Measurements from ENCODE around the gene CRTC1.
"Not testable (repeated sequence)": the region's sequence is repeated elsewhere in the genome, so short reads cannot be mapped to it uniquely, and the experiment has no call there.

Gene CRTC1

GRCh38 chr19:18789883-18790565 lies 106.5 kb downstream of the CRTC1 start:
- no peak for DNase-seq

- no peak for DNase-seq
These were observed 107.3 kb downstream of the CRTC1 start, which contains the start of gene COMP for GRCh38 chr19:18790566-18791314. Gene COMP, minus strand, starts transcription at chr19:18791305. Its CDS starts 36 bp downstream, at chr19:18791269.

- DNase-seq = no peak
These were observed 107.8 kb downstream of the CRTC1 start for GRCh38 chr19:18791315-18791678.

DNA sequence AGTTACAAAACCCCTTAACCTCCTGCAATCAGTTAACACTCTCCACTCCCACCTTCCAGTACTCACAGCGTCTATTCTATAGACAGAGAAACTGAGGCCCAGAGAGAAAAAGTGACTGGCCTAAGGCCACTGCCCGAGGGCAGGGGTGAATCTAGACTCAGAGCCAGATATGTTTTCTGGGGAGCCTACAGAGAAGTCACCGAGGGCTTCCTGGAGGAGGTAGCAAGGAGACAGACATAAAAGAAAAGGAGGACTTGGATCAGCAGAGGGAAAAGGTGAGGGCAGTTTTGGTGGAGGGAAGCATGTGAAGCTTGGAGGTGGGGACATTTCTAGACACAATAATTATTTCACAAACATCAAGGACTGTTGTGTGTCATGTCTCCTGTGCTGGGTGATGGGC lies 109.2 kb downstream of the CRTC1 start:
- DNase-seq = no peak

DNA sequence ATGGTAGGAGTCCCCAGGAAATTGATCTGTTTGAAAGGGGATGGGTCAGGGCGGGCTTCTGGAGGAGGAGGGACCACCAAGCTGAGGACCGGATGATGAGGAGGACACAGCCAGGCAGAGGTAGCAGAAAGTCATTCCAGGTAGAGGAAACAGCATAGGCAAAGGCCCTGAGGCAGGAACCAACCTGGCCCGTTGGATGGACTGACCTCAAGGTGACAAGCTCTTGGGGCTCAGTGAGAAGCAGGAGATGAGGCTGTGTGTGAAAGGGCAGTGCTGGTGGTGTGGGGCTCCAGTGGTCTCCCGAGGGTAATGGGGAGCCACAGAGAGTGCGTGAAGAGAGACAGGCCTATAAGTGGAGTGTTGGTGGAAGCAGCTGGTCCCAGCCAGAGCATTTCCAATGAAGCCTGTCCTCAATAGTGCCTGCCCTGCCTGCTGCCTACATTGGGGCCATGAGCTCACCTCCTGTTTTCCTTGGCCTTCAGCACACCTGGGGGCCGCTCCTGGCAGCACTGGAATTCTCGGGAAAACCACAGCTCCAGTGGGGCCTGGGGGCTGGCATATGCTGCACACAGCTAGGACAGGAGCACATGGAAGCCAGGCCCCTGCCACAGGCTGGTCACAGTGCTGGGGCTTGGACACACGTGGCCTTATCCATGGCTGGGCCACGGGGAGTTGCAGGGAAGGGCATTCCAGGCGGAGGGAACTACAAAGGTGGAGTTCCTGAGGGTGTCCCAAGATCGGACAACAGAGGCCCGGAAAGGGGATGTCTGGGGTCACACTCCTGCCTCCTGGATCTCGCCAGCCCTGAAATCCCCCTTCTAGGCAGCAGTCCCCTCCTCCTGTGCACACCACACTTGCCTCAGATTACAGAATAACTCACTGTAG lies 109.9 kb downstream of the CRTC1 start:
- no peak for DNase-seq

GRCh38 chr19:18794029-18794313 lies 110.5 kb downstream of the CRTC1 start:
- DNase-seq = no peak

DNA sequence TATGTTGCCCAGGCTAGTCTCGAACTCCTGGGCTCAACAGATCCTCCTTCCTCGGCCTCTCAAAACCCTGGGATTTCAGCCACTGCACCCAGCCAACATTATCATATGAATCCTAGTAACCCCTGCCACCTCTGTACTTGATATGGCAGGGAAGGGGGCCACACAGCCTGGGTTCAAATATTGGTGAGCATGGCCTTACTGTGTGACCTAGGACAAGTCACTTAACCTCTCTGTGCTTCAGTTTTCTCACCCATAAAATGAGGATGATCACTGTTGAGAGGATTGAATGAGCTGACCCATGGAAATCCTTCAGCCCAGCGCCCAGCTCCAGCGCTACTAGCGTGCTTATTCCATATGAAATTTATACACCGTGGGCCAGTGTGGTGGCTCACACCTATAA lies 111.2 kb downstream of the CRTC1 start:
- no peak for DNase-seq

DNA sequence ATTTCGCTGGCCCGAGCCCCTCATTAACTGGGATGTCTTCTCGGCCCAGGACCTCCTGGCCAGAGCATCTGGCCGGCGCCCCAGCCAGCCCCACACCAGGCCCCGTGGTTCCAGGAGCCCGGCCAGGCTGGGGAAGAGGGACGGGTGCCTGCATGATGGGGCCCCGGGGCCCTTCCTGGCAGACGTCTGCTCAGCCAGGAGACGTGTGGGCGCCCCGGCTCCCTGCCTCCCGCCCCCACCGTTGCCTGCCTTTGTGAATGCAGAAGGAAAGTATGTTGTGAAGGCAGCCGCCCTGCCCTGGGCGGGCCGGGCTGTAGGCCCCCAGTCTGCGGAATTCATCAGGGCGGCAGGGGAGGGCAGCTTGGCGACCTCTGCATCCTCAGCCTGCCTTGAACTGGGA lies 112.1 kb downstream of the CRTC1 start:
- no peak for DNase-seq

- DNase-seq = no peak
These were observed 112.8 kb downstream of the CRTC1 start for GRCh38 chr19:18796239-18796638.

- DNase-seq = no peak
These were observed 115.2 kb downstream of the CRTC1 start for GRCh38 chr19:18798384-18799352.

- no peak for DNase-seq
These were observed 116.0 kb downstream of the CRTC1 start for GRCh38 chr19:18799389-18799970.

DNA sequence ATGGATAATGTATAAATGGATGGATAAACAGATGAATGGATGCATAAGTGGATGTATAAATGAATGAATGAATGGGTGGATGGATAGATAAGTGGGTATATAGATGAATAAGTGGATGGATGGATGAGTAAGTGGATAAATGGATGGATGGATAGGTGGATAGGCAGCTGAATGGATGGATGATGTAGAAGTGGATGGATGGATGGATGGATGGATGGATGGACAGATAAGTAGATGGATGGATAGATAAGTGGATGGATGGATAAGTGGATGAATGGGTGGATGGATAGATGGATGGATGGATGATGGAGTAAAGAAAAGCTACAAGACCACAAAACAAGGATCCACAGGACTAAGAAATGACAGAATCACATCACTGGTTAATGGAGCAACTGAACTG lies 116.6 kb downstream of the CRTC1 start:
- DNase-seq = no peak

GRCh38 chr19:18800636-18801035 lies 117.2 kb downstream of the CRTC1 start:
- no peak for DNase-seq

DNA sequence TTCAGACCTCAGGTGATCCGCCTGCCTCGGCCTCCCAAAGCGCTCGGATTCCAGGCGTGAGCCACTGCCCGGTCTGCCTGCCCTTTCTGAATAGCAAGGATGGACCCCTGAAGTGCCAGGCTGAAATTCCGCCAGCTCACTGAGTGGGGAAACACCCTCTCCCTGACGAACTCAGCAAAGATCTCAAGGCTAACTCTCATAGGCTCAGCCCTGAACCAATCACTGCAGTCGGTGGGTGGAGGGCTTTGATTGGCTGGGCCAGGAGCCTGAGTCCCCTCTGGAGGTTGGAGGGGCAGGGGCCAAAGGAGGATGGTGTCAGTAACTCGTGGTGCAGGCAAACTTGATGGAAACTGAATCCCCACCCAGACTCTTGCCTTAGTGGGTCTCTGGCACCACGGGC lies 118.9 kb downstream of the CRTC1 start:
- DNase-seq = no peak

DNA sequence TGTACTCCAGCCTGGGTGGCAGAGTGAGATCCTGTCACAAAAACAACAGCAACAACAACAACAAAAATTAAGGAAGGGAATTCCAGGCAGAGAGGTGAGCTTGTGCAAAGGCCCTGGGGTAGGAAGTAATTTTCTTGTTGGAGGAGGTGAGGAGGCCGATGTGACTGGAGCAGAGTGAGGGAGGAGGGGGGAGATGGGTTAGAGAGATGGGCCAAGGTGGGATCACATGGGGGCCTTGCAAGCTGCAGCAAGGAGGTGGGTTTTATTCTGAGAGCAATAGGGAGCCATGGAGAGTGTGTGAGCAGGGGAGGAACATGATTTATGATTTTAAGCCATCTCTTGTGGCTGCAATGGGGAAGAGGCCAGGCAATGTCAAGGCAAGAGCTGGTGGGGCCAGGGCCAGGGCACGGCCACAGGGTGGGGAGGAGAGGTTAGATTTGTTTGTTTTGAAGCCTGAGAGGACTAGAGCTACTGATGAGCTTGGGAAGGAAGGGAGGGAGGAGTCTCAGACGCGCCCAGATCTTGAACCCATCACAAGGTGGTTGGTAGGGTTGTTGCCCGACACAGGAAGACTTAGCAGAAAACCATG lies 120.2 kb downstream of the CRTC1 start:
- DNase-seq = no peak

GRCh38 chr19:18804139-18804601 lies 120.7 kb downstream of the CRTC1 start:
- no peak for DNase-seq

DNA sequence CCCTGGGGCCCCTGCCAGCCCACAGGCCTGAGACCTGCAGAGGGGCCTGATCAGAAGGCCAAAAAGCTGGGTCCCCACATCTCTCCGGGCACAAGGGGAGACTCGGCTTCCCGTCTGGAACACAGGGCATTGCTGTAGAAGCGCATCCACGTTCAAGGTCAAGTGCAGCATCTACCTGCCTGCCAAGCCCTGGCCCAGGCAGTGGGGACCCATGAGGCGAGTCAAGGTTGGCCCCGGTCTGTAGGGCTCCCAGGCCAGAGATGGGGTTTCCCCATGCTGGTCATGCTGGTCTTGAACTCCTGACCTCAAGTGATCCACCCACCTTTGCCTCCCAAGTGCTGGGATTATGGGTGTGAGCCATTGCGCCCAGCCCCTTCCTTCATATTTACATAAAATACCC lies 121.2 kb downstream of the CRTC1 start:
- DNase-seq = no peak

GRCh38 chr19:18807861-18808331 lies 124.4 kb downstream of the CRTC1 start:
- no peak for DNase-seq

GRCh38 chr19:18809149-18809868 lies 125.8 kb downstream of the CRTC1 start:
- DNase-seq = no peak

DNA sequence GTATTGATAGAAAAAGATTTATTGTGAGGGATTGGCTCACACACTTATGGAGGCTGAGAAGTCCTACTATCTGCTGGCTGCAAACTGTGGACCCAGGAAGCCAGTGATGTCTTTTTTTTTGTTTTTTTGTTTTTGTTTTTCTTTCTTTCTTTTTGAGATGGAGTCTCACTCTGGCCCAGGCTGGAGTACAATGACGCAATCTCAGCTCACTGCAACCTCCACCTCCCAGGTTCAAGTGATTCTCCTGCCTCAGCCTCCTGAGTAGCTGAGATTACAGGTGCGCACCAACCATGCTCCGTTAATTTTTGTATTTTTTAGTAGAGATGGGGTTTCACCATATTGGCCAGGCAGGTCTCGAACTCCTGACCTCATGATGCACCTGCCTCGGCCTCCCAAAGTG lies 128.2 kb downstream of the CRTC1 start:
- DNase-seq = not testable (repeated sequence)

DNA sequence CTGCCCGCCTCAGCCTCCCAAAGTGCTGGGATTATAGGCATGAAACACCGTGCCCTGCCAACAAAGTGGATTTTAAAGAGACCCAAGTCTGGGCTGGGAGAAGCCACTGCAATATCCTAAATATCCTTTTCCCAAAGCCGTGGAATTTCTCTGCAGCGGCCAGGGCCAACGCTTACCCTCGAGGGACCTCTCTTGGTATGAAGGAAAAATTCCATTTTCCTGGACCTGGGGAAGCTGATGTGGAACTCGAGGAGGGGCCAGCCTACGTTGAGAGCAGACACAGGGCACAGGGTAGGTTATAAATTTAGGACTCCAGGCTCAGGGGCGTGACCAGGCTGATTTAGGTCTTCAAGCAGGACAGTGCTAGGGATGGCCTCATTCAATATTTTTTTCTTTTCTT lies 130.6 kb downstream of the CRTC1 start:
- no peak for DNase-seq
